ENCODE data around the gene GPATCH8.

DNA sequence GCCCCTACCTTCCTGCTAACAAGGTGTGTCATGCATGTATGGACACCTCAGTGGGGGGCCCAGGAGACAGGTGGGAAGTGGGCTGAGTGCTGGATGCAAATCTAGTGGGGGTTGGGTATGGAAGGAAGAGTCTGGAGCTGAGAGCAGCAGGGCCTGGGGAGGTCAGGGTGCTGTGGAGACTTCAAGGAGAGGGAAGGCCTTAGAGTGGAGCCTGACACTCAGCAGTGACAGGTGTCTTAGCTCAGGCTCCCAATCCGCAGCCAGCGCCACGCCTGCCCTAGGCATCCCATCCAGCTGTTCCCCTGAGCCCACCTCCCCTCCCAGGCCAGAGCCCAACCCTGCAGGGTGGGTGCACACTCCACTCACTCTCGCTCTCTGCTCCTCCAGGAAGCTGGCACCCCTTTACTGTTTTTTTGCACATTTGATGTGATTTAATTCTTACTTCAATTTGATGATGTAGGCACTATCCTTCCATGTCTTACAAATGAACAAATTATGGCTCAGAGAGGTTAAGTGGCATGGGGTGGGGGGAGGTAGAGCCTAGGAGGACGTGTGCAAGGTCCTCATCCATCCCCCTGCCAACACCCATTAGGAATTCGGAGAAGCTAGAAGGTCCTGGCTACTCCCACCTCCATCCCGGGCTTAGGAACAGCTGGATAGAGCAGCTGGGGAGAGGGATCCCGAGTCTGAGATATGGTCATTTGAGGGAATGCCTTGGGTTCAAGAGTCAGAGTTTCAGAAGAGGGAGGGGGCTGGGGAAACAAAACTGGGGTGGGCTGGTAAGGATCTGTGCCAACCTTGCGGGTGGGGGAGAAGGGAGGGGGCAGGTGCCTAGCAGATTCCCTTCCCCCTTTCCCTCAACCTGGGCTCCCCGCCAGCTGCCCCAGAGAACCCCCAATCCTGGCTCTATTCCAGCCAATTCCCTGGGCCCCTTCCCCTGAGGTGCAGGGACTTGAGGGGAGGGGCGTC, 141.6 kb downstream of the GPATCH8 start:
- TF ChIP-seq, protein P1, sequence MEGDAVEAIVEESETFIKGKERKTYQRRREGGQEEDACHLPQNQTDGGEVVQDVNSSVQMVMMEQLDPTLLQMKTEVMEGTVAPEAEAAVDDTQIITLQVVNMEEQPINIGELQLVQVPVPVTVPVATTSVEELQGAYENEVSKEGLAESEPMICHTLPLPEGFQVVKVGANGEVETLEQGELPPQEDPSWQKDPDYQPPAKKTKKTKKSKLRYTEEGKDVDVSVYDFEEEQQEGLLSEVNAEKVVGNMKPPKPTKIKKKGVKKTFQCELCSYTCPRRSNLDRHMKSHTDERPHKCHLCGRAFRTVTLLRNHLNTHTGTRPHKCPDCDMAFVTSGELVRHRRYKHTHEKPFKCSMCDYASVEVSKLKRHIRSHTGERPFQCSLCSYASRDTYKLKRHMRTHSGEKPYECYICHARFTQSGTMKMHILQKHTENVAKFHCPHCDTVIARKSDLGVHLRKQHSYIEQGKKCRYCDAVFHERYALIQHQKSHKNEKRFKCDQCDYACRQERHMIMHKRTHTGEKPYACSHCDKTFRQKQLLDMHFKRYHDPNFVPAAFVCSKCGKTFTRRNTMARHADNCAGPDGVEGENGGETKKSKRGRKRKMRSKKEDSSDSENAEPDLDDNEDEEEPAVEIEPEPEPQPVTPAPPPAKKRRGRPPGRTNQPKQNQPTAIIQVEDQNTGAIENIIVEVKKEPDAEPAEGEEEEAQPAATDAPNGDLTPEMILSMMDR (IDR thresholded peaks at IDR 0.05): no peak
- TF ChIP-seq EZH2 (IDR thresholded peaks at IDR 0.05): no peak

Data from neural progenitor cell (in vitro differentiated cells).